Loucy (cell line): ENCODE data around the gene ATP8A2.

Source experiments
- H2AFZ ChIP-seq: fragments of 200-600 bp; sonication (generic); 2 replicates; pipeline ENCODE4 v1.6.0; 2016; ENCODE audit warnings: antibody characterized with exemption, mild to moderate bottlenecking, low read length, moderate library complexity
- H3F3A ChIP-seq: fragments of 200-600 bp; 2 replicates; pipeline ENCODE4 v1.6.0; 2016; ENCODE audit warnings: antibody characterized with exemption, low read depth, mild to moderate bottlenecking
- H3K27me3 ChIP-seq: fragments of 200-600 bp; sonication (generic); 2 replicates; pipeline ENCODE4 v1.6.1; 2014; ENCODE audit warnings: low read length, mild to moderate bottlenecking; ENCODE audit not compliant: insufficient read depth, poor library complexity, severe bottlenecking
- H3K36me3 ChIP-seq: fragments of 200-600 bp; sonication (generic); 2 replicates; pipeline ENCODE4 v1.6.1; 2016; ENCODE audit warnings: low read length; ENCODE audit not compliant: insufficient read depth
- H3K4me1 ChIP-seq: fragments of 200-600 bp; sonication (generic); 2 replicates; pipeline ENCODE4 v1.5.1; 2014; ENCODE audit warnings: low read length, mild to moderate bottlenecking; ENCODE audit not compliant: insufficient read depth, poor library complexity, severe bottlenecking
- H3K4me2 ChIP-seq: fragments of 200-600 bp; sonication (generic); 2 replicates; pipeline ENCODE4 v1.6.0; 2014; ENCODE audit warnings: antibody characterized with exemption, low read length, low read depth, mild to moderate bottlenecking; ENCODE audit not compliant: poor library complexity, severe bottlenecking
- H3K4me3 ChIP-seq: fragments of 200-600 bp; sonication (generic); 2 replicates; pipeline ENCODE4 v1.5.1; 2014; ENCODE audit warnings: low read length, mild to moderate bottlenecking, mixed read lengths; ENCODE audit not compliant: poor library complexity, severe bottlenecking
- H3K79me2 ChIP-seq: fragments of 200-600 bp; sonication (generic); 2 replicates; pipeline ENCODE4 v1.6.1; 2014; ENCODE audit warnings: low read length; ENCODE audit not compliant: insufficient read depth
- H3K9ac ChIP-seq: fragments of 200-600 bp; sonication (generic); 2 replicates; pipeline ENCODE4 v1.6.0; 2014; ENCODE audit warnings: mild to moderate bottlenecking, low read depth, low read length, moderate library complexity; ENCODE audit not compliant: poor library complexity, severe bottlenecking
- H3K9me2 ChIP-seq: fragments of 200-600 bp; sonication (generic); replicated peaks from 2 replicates; pipeline ENCODE4 v1.6.1; 2016; ENCODE audit warnings: low read depth, low read length, mixed read lengths
- H3K9me3 ChIP-seq: fragments of 200-600 bp; sonication (generic); 2 replicates; pipeline ENCODE4 v1.6.1; 2014; ENCODE audit warnings: mild to moderate bottlenecking, antibody characterized with exemption, low read length, low read depth; ENCODE audit not compliant: insufficient read depth
- H4K20me1 ChIP-seq: fragments of 200-600 bp; sonication (generic); 2 replicates; pipeline ENCODE4 v1.6.0; 2014; ENCODE audit warnings: antibody characterized with exemption, low read length, mild to moderate bottlenecking; ENCODE audit not compliant: insufficient read depth, poor library complexity, severe bottlenecking
- CTCF ChIP-seq: fragments of 200-600 bp; sonication (generic); conservative IDR thresholded peaks from 2 replicates; pipeline ENCODE4 v1.5.1; 2014; ENCODE audit warnings: mild to moderate bottlenecking, antibody characterized with exemption, low read length
- EZH2phosphoT487 ChIP-seq: fragments of 200-600 bp; IDR thresholded peaks from 2 replicates; pipeline ENCODE4 v1.6.1; 2018; ENCODE audit warnings: antibody characterized with exemption, mild to moderate bottlenecking, moderate library complexity, borderline replicate concordance

ATP8A2 gene

GRCh38 chr13:25923217-25924085 is 551.7 kb downstream of the ATP8A2 start:
- TF ChIP-seq EZH2phosphoT487 (no peak), CTCF (no peak)
- Histone ChIP-seq H3K9me3 (no peaks in the 10 kb centered on the region), H3K9me2 (no peaks in the 10 kb centered on the region), H3K36me3 (no peaks in the 10 kb centered on the region), H3F3A (no peaks in the 10 kb centered on the region), H3K79me2 (no peaks in the 10 kb centered on the region), H4K20me1 (no peaks in the 10 kb centered on the region), H3K27me3 (no peaks in the 10 kb centered on the region), H2AFZ (no peak overlapping the region), H3K4me3 (no peak overlapping the region), H3K9ac (no peak overlapping the region), H3K4me1 (peaks cover 14% of the 10 kb centered on the region), H3K4me2 (no peak overlapping the region)

GRCh38 chr13:25927363-25927762 is 555.6 kb downstream of the ATP8A2 start:
- H3F3A ChIP-seq: no peaks in the 10 kb centered on the region
- TF ChIP-seq EZH2phosphoT487 (no peak), CTCF (no peak)
- no peaks in the 10 kb centered on the region for H3K36me3 ChIP-seq
- H3K9me3 ChIP-seq: no peaks in the 10 kb centered on the region
- no peak overlapping the region for H2AFZ ChIP-seq
- H3K9ac ChIP-seq: no peak overlapping the region
- H3K4me2 ChIP-seq: no peak overlapping the region
- peaks cover 13% of the 10 kb centered on the region for H3K4me1 ChIP-seq
- H3K27me3 ChIP-seq: no peaks in the 10 kb centered on the region
- H4K20me1 ChIP-seq: no peaks in the 10 kb centered on the region
- H3K9me2 ChIP-seq: no peaks in the 10 kb centered on the region
- H3K4me3 ChIP-seq: no peak overlapping the region
- H3K79me2 ChIP-seq: no peaks in the 10 kb centered on the region

DNA sequence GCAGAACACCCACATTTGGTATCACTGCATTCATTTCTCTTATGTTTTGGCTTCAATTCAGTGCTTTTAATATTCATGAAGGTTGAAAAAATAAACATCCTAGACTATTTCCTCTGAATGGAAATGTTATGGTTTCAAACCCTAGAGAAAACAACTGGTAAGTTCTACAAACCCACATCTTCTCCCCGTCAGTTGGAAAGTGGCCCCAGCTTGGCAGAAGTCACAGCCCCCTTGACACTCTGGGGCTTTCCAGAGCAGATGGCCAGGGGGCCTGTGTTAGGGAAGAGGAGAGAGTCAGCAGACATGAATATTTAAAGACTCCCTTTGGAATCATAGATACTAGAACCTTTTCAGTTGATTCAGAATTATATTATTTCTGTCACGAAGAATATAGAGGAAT is 556.2 kb downstream of the ATP8A2 start:
- no peak for TF ChIP-seq EZH2phosphoT487
- TF ChIP-seq CTCF: no peak

More for the DNA sequence above, 556.2 kb downstream of the ATP8A2 start:
- Histone ChIP-seq H3K9ac (no peak overlapping the region), H3K4me2 (no peak overlapping the region), H3K79me2 (no peaks in the 10 kb centered on the region), H3K9me2 (no peaks in the 10 kb centered on the region), H4K20me1 (no peaks in the 10 kb centered on the region), H3K9me3 (no peaks in the 10 kb centered on the region), H3K4me3 (no peak overlapping the region), H2AFZ (0 out of 2 replicates have a peak overlapping the region, but pooled peaks have one; percentile 17), H3K4me1 (peaks cover 13% of the 10 kb centered on the region), H3K36me3 (no peaks in the 10 kb centered on the region), H3F3A (no peaks in the 10 kb centered on the region), H3K27me3 (no peaks in the 10 kb centered on the region)
